ENCODE data around the gene HDAC4.

HDAC4 gene

DNA sequence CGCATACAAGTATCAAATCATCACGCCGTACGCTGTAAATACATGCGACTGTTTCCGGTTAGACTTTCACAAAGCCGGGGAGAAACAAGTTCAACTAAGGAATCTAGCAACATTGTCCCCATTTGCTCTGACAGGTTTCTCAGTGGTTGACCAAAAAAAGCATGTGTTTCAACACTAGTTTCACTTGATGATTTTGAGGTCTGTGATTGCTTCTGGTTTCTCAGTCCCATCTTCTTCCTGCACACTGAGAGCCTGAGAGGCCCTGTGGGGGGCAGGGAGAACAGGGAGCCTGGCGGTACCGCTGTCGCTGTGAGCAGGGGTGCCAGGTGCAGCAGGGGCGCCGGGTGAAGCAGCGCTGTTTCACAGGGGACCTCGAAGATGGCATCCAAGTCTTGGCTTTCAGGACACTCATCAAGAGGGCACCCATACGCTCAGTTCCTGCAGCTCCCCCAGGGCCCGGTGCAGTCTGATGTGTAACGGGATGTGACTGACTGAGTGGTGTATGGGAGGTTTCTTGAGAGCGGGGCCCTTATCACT, 282.1 kb downstream of the HDAC4 start:
- no peak overlapping the region for H3K4me3 ChIP-seq (ENCODE audit: low read length)
- TF ChIP-seq CTCF (conservative IDR thresholded peaks at IDR 0.05; ENCODE audit: low read depth, low read length), result no peak
- DNase-seq (ENCODE audit: low read depth), result no peak

DNA sequence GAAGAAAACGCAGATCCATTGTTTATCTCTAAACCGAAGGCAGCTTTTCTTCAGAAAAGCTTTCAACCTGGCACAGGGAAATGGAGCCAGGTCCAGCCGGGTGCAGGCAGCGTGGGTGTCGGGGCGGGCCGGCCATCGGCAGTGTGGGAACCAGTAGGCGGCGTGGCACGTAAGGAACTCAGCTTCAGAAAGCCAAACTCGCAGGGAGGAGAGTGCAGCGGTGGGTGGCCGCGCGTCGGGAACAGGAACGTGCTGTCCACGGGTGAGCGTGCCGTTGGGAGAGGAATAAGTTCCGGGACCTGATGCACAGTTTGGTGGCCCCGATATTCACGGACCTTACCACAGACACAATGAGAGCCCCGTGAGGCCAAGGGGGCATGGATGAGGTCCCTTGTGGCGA, 282.6 kb downstream of the HDAC4 start:
- DNase-seq (ENCODE audit: low read depth), result no peak
- H3K4me3 ChIP-seq (ENCODE audit: low read length), result no peak overlapping the region
- TF ChIP-seq CTCF (conservative IDR thresholded peaks at IDR 0.05; ENCODE audit: low read depth, low read length), result no peak

DNA sequence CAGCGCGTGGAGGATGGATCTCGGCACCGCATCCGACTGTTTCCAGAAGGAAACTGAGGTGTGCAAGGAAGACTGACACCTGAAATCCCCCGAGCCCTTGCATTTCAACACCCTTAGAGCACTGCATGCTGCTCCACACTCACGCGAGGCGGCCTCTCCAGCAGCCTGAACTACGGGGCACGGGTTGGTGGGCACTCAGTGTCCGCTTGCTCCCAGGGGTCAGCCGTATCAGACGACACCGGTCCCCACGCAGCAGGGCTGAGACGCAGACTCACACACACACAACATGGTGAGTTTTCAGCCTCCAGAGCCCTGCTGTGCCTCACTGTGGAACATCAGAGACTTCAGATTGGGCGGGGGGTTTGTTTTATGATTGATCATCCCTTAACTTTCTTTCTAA, 283.0 kb downstream of the HDAC4 start:
- H3K4me3 ChIP-seq (ENCODE audit: low read length), result no peak overlapping the region
- no peak for TF ChIP-seq CTCF (conservative IDR thresholded peaks at IDR 0.05; ENCODE audit: low read depth, low read length)
- no peak for DNase-seq (ENCODE audit: low read depth)

DNA sequence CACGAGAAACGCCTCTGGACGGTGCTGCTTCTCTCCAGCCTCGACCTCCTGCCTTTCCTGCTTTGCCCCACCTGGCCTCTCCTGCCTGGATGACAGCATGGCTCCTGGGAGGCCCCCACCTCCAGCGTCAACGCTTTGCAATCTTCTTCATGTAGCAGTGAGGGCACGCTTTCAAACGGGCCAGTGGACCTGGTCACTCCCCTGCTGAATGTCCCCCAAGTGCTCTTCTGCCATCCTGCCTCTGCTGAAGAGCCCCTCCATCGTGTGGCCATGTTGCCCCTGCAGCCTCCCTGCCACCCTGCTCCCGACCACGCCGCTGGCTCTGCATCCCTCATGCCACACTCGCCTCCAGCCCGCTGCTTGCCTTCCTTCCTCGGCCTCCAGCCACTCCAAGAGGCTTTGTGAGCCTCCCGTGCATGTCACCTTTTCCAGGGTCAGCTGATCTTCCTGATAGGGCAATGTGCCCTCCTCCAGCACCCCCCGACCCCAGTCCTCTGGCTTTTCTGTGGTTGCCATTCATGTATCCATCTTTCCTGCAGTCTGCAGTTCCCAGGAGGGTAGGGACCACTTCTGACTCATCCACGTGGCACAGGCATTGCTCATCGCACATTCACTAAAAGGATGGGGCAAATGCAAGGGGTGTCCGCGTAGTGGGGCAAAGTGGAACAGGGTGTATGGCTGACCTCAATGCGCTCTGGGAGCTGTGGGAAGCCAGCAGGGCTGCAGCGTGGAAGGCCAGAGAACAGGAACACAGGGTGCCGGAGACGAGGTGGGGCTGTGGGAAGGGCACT, 284.2 kb downstream of the HDAC4 start:
- TF ChIP-seq CTCF (conservative IDR thresholded peaks at IDR 0.05; ENCODE audit: low read depth, low read length), result no peak
- no peak overlapping the region for H3K4me3 ChIP-seq (ENCODE audit: low read length)
- no peak for DNase-seq (ENCODE audit: low read depth)

GRCh38 chr2:239115616-239116015, 285.2 kb downstream of the HDAC4 start:
- no peak for TF ChIP-seq CTCF (conservative IDR thresholded peaks at IDR 0.05; ENCODE audit: low read depth, low read length)
- H3K4me3 ChIP-seq (ENCODE audit: low read length), result no peak overlapping the region
- DNase-seq (ENCODE audit: low read depth), result no peak

GRCh38 chr2:239114616-239115265, 286.1 kb downstream of the HDAC4 start:
- DNase-seq (ENCODE audit: low read depth), result no peak
- H3K4me3 ChIP-seq (ENCODE audit: low read length), result no peak overlapping the region
- TF ChIP-seq CTCF (conservative IDR thresholded peaks at IDR 0.05; ENCODE audit: low read depth, low read length), result no peak

Data from retinal pigment epithelial cell (primary cell).